Neural progenitor cell (in vitro differentiated cells): ENCODE data around the gene REL.

Experiments used
- CTCF ChIP-seq: fragments of 200-600 bp; sonication (generic); IDR thresholded peaks from 2 replicates; pipeline ENCODE4 v1.5.1; 2017; ENCODE audit warnings: antibody characterized with exemption, mild to moderate bottlenecking
- EZH2 ChIP-seq: fragments of 200-600 bp; sonication (generic); IDR thresholded peaks from 2 replicates; pipeline ENCODE4 v1.6.1; 2017; ENCODE audit warnings: antibody characterized with exemption, mild to moderate bottlenecking, moderate library complexity
- EZH2phosphoT487 ChIP-seq: fragments of 200-600 bp; sonication (generic); IDR thresholded peaks from 2 replicates; pipeline ENCODE4 v1.6.1; 2017; ENCODE audit warnings: antibody characterized with exemption

- TF ChIP-seq CTCF = no peak
- no peak for TF ChIP-seq EZH2
- no peak for TF ChIP-seq EZH2phosphoT487
Measured at GRCh38 chr2:60857056-60857455, 24.3 kb upstream of the REL start.
